Activated naive CD4-positive, alpha-beta T cell treated with anti-CD3 and anti-CD28 coated beads, Interleukin-2, amount 10 ng/mL, durations not matched to agents 5 hours and 36 hours (primary cell): Measurements from ENCODE around the gene PTOV1. TPM values are rescaled to one million over a fixed set of nuclear protein-coding genes. Genes with fewer than 3 reads are reported as not detected.

Source experiments
- microRNA-seq: library from miRNA; unstranded; fragments of <30 nt; microRNA quantifications from one replicate; pipeline ENCODE4 v1.2.0, GENCODE V29; 2022; ENCODE audit warnings: borderline microRNAs expressed, borderline replicate concordance
- total RNA-seq, 2 experiments: library from RNA; stranded (reverse); gene quantifications; one replicate each; pipeline ENCODE4 v1.2.3, GENCODE V29; 2021

Gene PTOV1
- 10 to 100 TPM; 78.1 to 84.8 TPM for total RNA-seq

GRCh38 chr19:49850487-49851342 is at the start of gene PTOV1:
TSS of gene PTOV1 (plus strand) at chr19:49851159.

GRCh38 chr19:49812997-49813861 is 37.7 kb upstream of the PTOV1 start, which contains the start of gene FUZ:
TSS of gene FUZ (minus strand) at chr19:49813292. CDS start at chr19:49813106, 186 bp downstream.

GRCh38 chr19:49817964-49818648 is 32.9 kb upstream of the PTOV1 start, which contains the start of gene MED25:
TSS of gene MED25 (plus strand) at chr19:49818289. CDS start at chr19:49818342, 53 bp downstream.

GRCh38 chr19:49866933-49867782 is 16.2 kb downstream of the PTOV1 start, which contains the start of gene PNKP:
TSS of gene PNKP (minus strand) at chr19:49867576. CDS start at chr19:49867204, 372 bp downstream.

GRCh38 chr19:49877020-49877878 is 26.3 kb downstream of the PTOV1 start, which contains the start of the genes AKT1S1 and TBC1D17:
TSS of gene AKT1S1 (minus strand) at chr19:49877355. CDS start at chr19:49873295, 4,060 bp downstream.
TSS of gene TBC1D17 (plus strand) at chr19:49877702. CDS start at chr19:49877724, 22 bp downstream.

GRCh38 chr19:49896863-49897621 is 46.1 kb downstream of the PTOV1 start, which contains the start of gene IL4I1:
TSS of gene IL4I1 (minus strand) at chr19:49896887. CDS start at chr19:49896160, 727 bp downstream.

Small RNAs within 50 kb of the gene (microRNA-seq; reads per million reads assigned to microRNA genes)
- gene MIR4749 (1.3 reads per million), gene MIR4750 (not detected), gene MIR6800 (not detected)

Other genes starting within 250 kb of the PTOV1 start
- 10 to 100 TPM; 13.7 to 13.8 TPM for gene RRAS, start 211.0 kb upstream of the PTOV1 start, total RNA-seq
- gene SCAF1, start 208.9 kb upstream of the PTOV1 start, total RNA-seq = 10 to 100 TPM; 53.6 to 55.0 TPM
- gene IRF3, start 185.3 kb upstream of the PTOV1 start, total RNA-seq = 100 to 1,000 TPM; 148 to 156 TPM
- gene BCL2L12, start 185.2 kb upstream of the PTOV1 start, total RNA-seq = 10 to 100 TPM; 47.4 to 50.9 TPM
- 100 to 1,000 TPM; 115 to 116 TPM for gene PRMT1, start 173.9 kb upstream of the PTOV1 start, total RNA-seq
- gene ADM5, start 161.6 kb upstream of the PTOV1 start, total RNA-seq = 1 to 10 TPM; 4.8 to 5.3 TPM
- 1 to 10 TPM; 1.3 to 1.6 TPM for gene CPT1C, start 160.0 kb upstream of the PTOV1 start, total RNA-seq
- 1 to 10 TPM; 1.2 to 1.7 TPM for gene TSKS, start 87.9 kb upstream of the PTOV1 start, total RNA-seq
- 10 to 100 TPM; 65.0 to 66.1 TPM for gene AP2A1, start 84.2 kb upstream of the PTOV1 start, total RNA-seq
- 10 to 100 TPM; 15.4 to 16.7 TPM for gene FUZ, start 37.9 kb upstream of the PTOV1 start, total RNA-seq
- gene MED25, start 32.9 kb upstream of the PTOV1 start, total RNA-seq = 10 to 100 TPM; 49.9 to 51.3 TPM
- gene PNKP, start 16.4 kb downstream of the PTOV1 start, total RNA-seq = 100 to 1,000 TPM; 125 to 139 TPM
- gene AKT1S1, start 26.2 kb downstream of the PTOV1 start, total RNA-seq = 10 to 100 TPM; 19.8 to 20.9 TPM
- 10 to 100 TPM; 44.5 to 49.3 TPM for gene TBC1D17, start 26.5 kb downstream of the PTOV1 start, total RNA-seq
- 1 to 10 TPM; 2.4 to 3.7 TPM for gene IL4I1, start 45.7 kb downstream of the PTOV1 start, total RNA-seq
- 10 to 100 TPM; 10.2 to 13.6 TPM for gene ATF5, start 78.0 kb downstream of the PTOV1 start, total RNA-seq
- gene NUP62, start 78.3 kb downstream of the PTOV1 start, total RNA-seq = 10 to 100 TPM; 88.2 to 99.8 TPM
- not detected for gene SIGLEC11, start 110.0 kb downstream of the PTOV1 start, total RNA-seq
- 10 to 100 TPM; 72.0 to 72.6 TPM for gene VRK3, start 174.2 kb downstream of the PTOV1 start, total RNA-seq
- gene ZNF473, start 174.8 kb downstream of the PTOV1 start, total RNA-seq = 10 to 100 TPM in 1 of 2 experiments, 1 to 10 TPM in 1; 8.4 to 10.4 TPM